Measurements from ENCODE around the gene SYTL2.

SYTL2 gene

GRCh38 chr11:85740481-85741400 lies 70.2 kb downstream of the SYTL2 start:
- no peak for DNase-seq (ENCODE audit: low read depth)
- no peak overlapping the region for H3K4me3 ChIP-seq (ENCODE audit: low read length)
- TF ChIP-seq CTCF (IDR thresholded peaks at IDR 0.05; ENCODE audit: insufficient read depth, low read depth, low read length, missing control alignments) = no peak

GRCh38 chr11:85737738-85738137 lies 73.2 kb downstream of the SYTL2 start:
- TF ChIP-seq CTCF (IDR thresholded peaks at IDR 0.05; ENCODE audit: insufficient read depth, low read depth, low read length, missing control alignments) = no peak
- no peak overlapping the region for H3K4me3 ChIP-seq (ENCODE audit: low read length)
- DNase-seq (ENCODE audit: low read depth) = no peak

GRCh38 chr11:85735876-85736460 lies 75.0 kb downstream of the SYTL2 start:
- no peak for TF ChIP-seq CTCF (IDR thresholded peaks at IDR 0.05; ENCODE audit: insufficient read depth, low read depth, low read length, missing control alignments)
- DNase-seq (ENCODE audit: low read depth) = no peak
- H3K4me3 ChIP-seq (ENCODE audit: low read length) = no peak overlapping the region

- no peak for TF ChIP-seq CTCF (IDR thresholded peaks at IDR 0.05; ENCODE audit: insufficient read depth, low read depth, low read length, missing control alignments)
- DNase-seq (ENCODE audit: low read depth) = no peak
- no peak overlapping the region for H3K4me3 ChIP-seq (ENCODE audit: low read length)
Observed at GRCh38 chr11:85732965-85733364, 78.0 kb downstream of the SYTL2 start.

- no peak for DNase-seq (ENCODE audit: low read depth)
- no peak for TF ChIP-seq CTCF (IDR thresholded peaks at IDR 0.05; ENCODE audit: insufficient read depth, low read depth, low read length, missing control alignments)
Observed at GRCh38 chr11:85726381-85726780, 84.6 kb downstream of the SYTL2 start.

GRCh38 chr11:85725510-85726258 lies 85.3 kb downstream of the SYTL2 start:
- DNase-seq (ENCODE audit: low read depth) = peak; percentile 83
- no peak overlapping the region for H3K4me3 ChIP-seq (ENCODE audit: low read length)
- no peak for TF ChIP-seq CTCF (IDR thresholded peaks at IDR 0.05; ENCODE audit: insufficient read depth, low read depth, low read length, missing control alignments)

More at GRCh38 chr11:85726381-85726780, 84.6 kb downstream of the SYTL2 start:
- H3K4me3 ChIP-seq (ENCODE audit: low read length) = no peak overlapping the region

All from epithelial cell of esophagus (primary cell).